Activated CD8-positive, alpha-beta T cell treated with anti-CD3 and anti-CD28 coated beads for 36 hours (primary cell): ENCODE measurements around the gene CLEC2L. TPM values are rescaled to one million over a fixed set of nuclear protein-coding genes. Genes with fewer than 3 reads are reported as not detected.
"Not testable (repeated sequence)": the region's sequence is repeated elsewhere in the genome, so short reads cannot be mapped to it uniquely, and the experiment has no call there.

Experiments
- ATAC-seq: fragments of 200-7000 bp; cut with Tn5 transposase; one replicate; pipeline ENCODE4 v1.10.0; 2021; ENCODE audit warnings: mild to moderate bottlenecking, moderate library complexity
- CTCF ChIA-PET: fragments of 350-600 bp; sonication (Branson Sonifier 250); formaldehyde crosslinking; loops from one replicate; lab custom pipeline; 2021; ENCODE audit warnings: antibody characterized with exemption; lab: Charles Lee
- POLR2A ChIA-PET: fragments of 350-600 bp; sonication (Branson Sonifier 250); formaldehyde crosslinking; loops from one replicate; lab custom pipeline; 2021; ENCODE audit warnings: antibody characterized with exemption; lab: Charles Lee
- DNase-seq: peaks from one replicate; pipeline ENCODE4 v3.0.0-alpha.2; 2020
- H3K27ac Mint-ChIP-seq: one replicate; pipeline ENCODE4 v1.8.0; 2021; ENCODE audit warnings: mild to moderate bottlenecking, mixed read lengths
- H3K27me3 Mint-ChIP-seq: one replicate; pipeline ENCODE4 v1.8.0; 2021; ENCODE audit warnings: mixed read lengths
- H3K36me3 Mint-ChIP-seq: one replicate; pipeline ENCODE4 v1.8.0; 2021; ENCODE audit warnings: low read depth, mixed read lengths
- H3K4me1 Mint-ChIP-seq: one replicate; pipeline ENCODE4 v1.8.0; 2021; ENCODE audit warnings: low read depth, mixed read lengths
- H3K4me3 Mint-ChIP-seq: one replicate; pipeline ENCODE4 v1.8.0; 2021; ENCODE audit warnings: mild to moderate bottlenecking, moderate library complexity, mixed read lengths
- H3K9me3 Mint-ChIP-seq: one replicate; pipeline ENCODE4 v1.8.0; 2021; ENCODE audit warnings: mixed read lengths
- intact Hi-C: fragments of 100-400 bp; cut with micrococcal nuclease; formaldehyde crosslinking; loops from one replicate; pipeline ENCODE4 v1.10.0; 2022
- total RNA-seq, 2 experiments: library from RNA; stranded (reverse); gene quantifications; one replicate each; pipeline ENCODE4 v1.2.3, GENCODE V29; 2021
- TF ChIP-seq, protein P1 (sequence below): fragments of 200-600 bp; IDR thresholded peaks from one replicate; pipeline ENCODE4 v1.8.0; 2022; ENCODE audit warnings: antibody characterized with exemption, mild to moderate bottlenecking

The CLEC2L gene
- total RNA-seq, 2 experiments from 2014 or later = not detected

GRCh38 chr7:139548302-139549028, 25.0 kb downstream of the CLEC2L start:
- Mint-ChIP-seq H3K4me3 (no peak overlapping the region), H3K27me3 (no peaks in the 10 kb centered on the region), H3K4me1 (no peaks in the 10 kb centered on the region), H3K9me3 (no peaks in the 10 kb centered on the region), H3K27ac (no peak overlapping the region), H3K36me3 (no peaks in the 10 kb centered on the region)
- no peak for DNase-seq
- TF ChIP-seq, protein P1, sequence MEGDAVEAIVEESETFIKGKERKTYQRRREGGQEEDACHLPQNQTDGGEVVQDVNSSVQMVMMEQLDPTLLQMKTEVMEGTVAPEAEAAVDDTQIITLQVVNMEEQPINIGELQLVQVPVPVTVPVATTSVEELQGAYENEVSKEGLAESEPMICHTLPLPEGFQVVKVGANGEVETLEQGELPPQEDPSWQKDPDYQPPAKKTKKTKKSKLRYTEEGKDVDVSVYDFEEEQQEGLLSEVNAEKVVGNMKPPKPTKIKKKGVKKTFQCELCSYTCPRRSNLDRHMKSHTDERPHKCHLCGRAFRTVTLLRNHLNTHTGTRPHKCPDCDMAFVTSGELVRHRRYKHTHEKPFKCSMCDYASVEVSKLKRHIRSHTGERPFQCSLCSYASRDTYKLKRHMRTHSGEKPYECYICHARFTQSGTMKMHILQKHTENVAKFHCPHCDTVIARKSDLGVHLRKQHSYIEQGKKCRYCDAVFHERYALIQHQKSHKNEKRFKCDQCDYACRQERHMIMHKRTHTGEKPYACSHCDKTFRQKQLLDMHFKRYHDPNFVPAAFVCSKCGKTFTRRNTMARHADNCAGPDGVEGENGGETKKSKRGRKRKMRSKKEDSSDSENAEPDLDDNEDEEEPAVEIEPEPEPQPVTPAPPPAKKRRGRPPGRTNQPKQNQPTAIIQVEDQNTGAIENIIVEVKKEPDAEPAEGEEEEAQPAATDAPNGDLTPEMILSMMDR = no peak
- ATAC-seq = no peak
- CTCF ChIA-PET = interaction anchor here (0.9 to 1.4 kb wide), 3 partner anchors 9 to 406 kb away, joined by 3 to 4 read pairs (median 4); no protein-coding TSS in a partner anchor
- intact Hi-C loops = no loop called here
- POLR2A ChIA-PET = no interaction called here

- H3K36me3 Mint-ChIP-seq, H3K4me1 Mint-ChIP-seq, ATAC-seq, H3K27ac Mint-ChIP-seq, H3K9me3 Mint-ChIP-seq, POLR2A ChIA-PET, H3K27me3 Mint-ChIP-seq, H3K4me3 Mint-ChIP-seq, intact Hi-C loops, DNase-seq: not testable (repeated sequence)
- CTCF ChIA-PET = interaction anchor here (0.9 kb wide), 1 partner anchor 49 kb away, joined by 3 read pairs; no protein-coding TSS in a partner anchor
Measured at GRCh38 chr7:139553991-139554700, 30.7 kb downstream of the CLEC2L start.

DNA sequence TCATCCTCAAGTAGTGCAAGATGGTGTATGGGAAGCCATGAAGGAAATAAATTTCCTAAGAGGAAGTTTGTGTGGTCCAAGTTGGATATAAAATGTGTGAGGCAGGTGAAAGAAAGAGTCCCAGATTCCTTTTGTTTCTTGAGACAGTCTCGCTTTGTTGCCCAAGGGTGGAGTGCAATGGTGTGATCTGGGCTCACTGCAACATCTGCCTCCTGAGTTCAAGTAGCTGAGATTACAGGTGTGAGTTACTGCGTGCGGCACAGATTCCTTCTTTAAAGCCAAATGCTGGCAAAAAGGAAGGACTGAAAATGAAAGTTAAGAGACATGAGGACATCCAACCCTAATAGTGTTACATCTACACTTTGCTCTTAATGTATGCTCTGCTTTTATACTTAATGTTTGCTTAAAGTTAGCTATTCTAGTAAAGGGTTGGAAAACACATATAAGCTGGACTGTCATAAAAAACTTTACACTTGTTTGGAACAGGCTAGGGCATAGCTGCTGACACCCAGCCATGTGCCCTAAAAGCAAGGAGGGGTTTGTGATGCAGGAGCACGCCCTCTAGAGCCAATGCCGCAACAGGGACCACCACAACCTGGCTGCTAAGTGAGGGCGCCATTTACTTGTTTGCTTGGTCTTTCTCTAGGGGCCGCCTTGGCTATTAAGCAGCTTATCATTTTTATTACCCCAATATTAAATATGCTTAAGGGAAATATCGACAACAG, 34.5 kb downstream of the CLEC2L start:
- intact Hi-C loops = no loop called here
- no peak for ATAC-seq
- Mint-ChIP-seq H3K27me3 (peaks cover 6% of the 10 kb centered on the region), H3K9me3 (no peaks in the 10 kb centered on the region), H3K36me3 (no peaks in the 10 kb centered on the region), H3K27ac (no peak overlapping the region), H3K4me3 (no peak overlapping the region), H3K4me1 (no peaks in the 10 kb centered on the region)
- CTCF ChIA-PET = interaction anchor here (1.5 kb wide), 1 partner anchor 9 kb away, joined by 4 read pairs; no protein-coding TSS in a partner anchor
- POLR2A ChIA-PET = interaction anchor here (0.6 kb wide), 1 partner anchor 204 kb away, joined by 4 read pairs; no protein-coding TSS in a partner anchor
- no peak for DNase-seq
- TF ChIP-seq, protein P1 = no peak

DNA sequence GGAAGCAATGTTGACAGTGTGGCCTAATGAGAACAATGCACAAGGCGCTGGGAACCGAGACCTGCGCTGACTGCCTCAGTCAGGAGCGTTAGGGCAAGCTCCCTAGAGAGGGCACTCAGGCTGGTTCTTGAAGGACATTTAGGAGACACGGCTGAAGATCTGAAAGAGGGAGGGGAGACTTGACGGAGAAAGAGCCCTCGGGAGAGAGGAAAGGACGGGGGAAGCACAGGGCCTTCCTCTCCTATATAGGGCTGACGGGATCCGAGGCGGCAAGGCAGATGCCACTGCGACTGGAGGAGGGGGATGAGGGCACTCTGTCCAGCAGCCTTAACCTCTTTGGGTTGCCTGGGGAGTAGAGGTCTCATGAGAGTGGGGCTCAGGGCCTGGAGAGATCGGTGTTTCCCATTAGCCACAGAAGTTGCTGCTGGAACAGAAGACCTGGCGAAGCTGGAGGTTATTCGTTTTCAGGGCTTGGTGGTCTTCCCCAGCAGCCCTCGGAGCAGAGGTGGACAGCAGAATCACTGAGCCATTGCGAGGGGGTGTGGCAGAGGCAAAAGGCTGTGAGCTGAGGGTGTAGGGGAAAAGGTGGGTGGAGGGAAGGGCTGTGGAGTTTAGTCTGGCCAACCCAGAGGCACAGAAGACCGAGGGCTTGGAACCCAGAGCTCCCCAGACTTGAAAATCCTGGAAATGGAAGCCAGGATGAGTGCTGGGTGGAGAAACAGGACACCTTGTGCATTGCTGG, 36.0 kb downstream of the CLEC2L start:
- H3K27ac Mint-ChIP-seq = no peak overlapping the region
- H3K27me3 Mint-ChIP-seq = peaks cover 6% of the 10 kb centered on the region
- DNase-seq (no peak), ATAC-seq (no peak)
- H3K9me3 Mint-ChIP-seq = no peaks in the 10 kb centered on the region
- peaks cover 2% of the 10 kb centered on the region for H3K4me1 Mint-ChIP-seq
- intact Hi-C loops = no loop called here
- TF ChIP-seq, protein P1 = no peak
- no peaks in the 10 kb centered on the region for H3K36me3 Mint-ChIP-seq
- POLR2A ChIA-PET = no interaction called here
- no peak overlapping the region for H3K4me3 Mint-ChIP-seq
- CTCF ChIA-PET = no interaction called here

- no peak for ATAC-seq
- H3K9me3 Mint-ChIP-seq = no peaks in the 10 kb centered on the region
Measured at GRCh38 chr7:139560199-139560598, 36.7 kb downstream of the CLEC2L start.

More at GRCh38 chr7:139560199-139560598, 36.7 kb downstream of the CLEC2L start:
- H3K4me3 Mint-ChIP-seq = no peak overlapping the region
- TF ChIP-seq, protein P1 = no peak
- no peak overlapping the region for H3K27ac Mint-ChIP-seq
- DNase-seq = no peak
- peaks cover 6% of the 10 kb centered on the region for H3K27me3 Mint-ChIP-seq
- ChIA-PET POLR2A (no interaction called here), CTCF (no interaction called here)
- no peaks in the 10 kb centered on the region for H3K36me3 Mint-ChIP-seq
- intact Hi-C loops = no loop called here
- H3K4me1 Mint-ChIP-seq = peaks cover 2% of the 10 kb centered on the region
